CD8-positive, alpha-beta memory T cell (primary cell): Measurements from ENCODE around the gene B3GNT7. TPM values are rescaled to one million over a fixed set of nuclear protein-coding genes. Genes with fewer than 3 reads are reported as not detected.
"Not testable (repeated sequence)": the region's sequence is repeated elsewhere in the genome, so short reads cannot be mapped to it uniquely, and the experiment has no call there.

ENCODE experiments used
- CTCF ChIA-PET: fragments of 350-600 bp; sonication (Branson Sonifier 250); formaldehyde crosslinking; loops from one replicate; lab custom pipeline; 2021; ENCODE audit warnings: antibody characterized with exemption; lab: Charles Lee
- POLR2A ChIA-PET: fragments of 350-600 bp; sonication (Branson Sonifier 250); formaldehyde crosslinking; loops from one replicate; lab custom pipeline; 2021; ENCODE audit warnings: antibody characterized with exemption; lab: Charles Lee
- DNase-seq, 5 donors: peaks; one replicate each; pipeline versions ENCODE4 v3.0.0 to v3.0.0-alpha.2; 2020 to 2022; ENCODE audit warnings: mixed read lengths in 1 of 5
- H3K27ac ChIP-seq: one replicate; pipeline ENCODE4 v1.7.0; 2013; ENCODE audit warnings: low read depth, mild to moderate bottlenecking, low read length, moderate library complexity
- H3K27me3 ChIP-seq: 2 replicates; pipeline ENCODE4 v1.7.0; 2013; ENCODE audit warnings: low read length, mild to moderate bottlenecking; ENCODE audit not compliant: insufficient read depth, poor library complexity, severe bottlenecking
- H3K36me3 ChIP-seq: 2 replicates; pipeline ENCODE4 v1.7.0; 2013; ENCODE audit warnings: mild to moderate bottlenecking, low read length, moderate library complexity; ENCODE audit not compliant: insufficient read depth
- H3K4me1 ChIP-seq: 2 replicates; pipeline ENCODE4 v1.7.0; 2013; ENCODE audit warnings: mild to moderate bottlenecking, low read length, moderate library complexity; ENCODE audit not compliant: insufficient read depth
- H3K4me3 ChIP-seq: 2 replicates; pipeline ENCODE4 v1.7.0; 2013; ENCODE audit warnings: mild to moderate bottlenecking, low read length
- H3K9me3 ChIP-seq: 2 replicates; pipeline ENCODE4 v1.7.0; 2013; ENCODE audit warnings: mild to moderate bottlenecking, low read length
- H3K27ac Mint-ChIP-seq, 8 donors: one replicate each; pipeline ENCODE4 v1.8.0; 2020 to 2021; ENCODE audit warnings: mixed read lengths in 8 of 8, mild to moderate bottlenecking in 6 of 8, inconsistent platforms in 3 of 8, moderate library complexity in 3 of 8
- H3K27me3 Mint-ChIP-seq, 2 donors: one replicate each; pipeline ENCODE4 v1.8.0; 2020 to 2021; ENCODE audit warnings: mixed read lengths in 2 of 2, mild to moderate bottlenecking in 1 of 2, moderate library complexity in 1 of 2
- H3K36me3 Mint-ChIP-seq, 3 donors: one replicate each; pipeline ENCODE4 v1.8.0; 2020 to 2021; ENCODE audit warnings: mixed read lengths in 3 of 3, inconsistent platforms in 1 of 3, mild to moderate bottlenecking in 1 of 3
- H3K4me1 Mint-ChIP-seq, 3 donors: one replicate each; pipeline ENCODE4 v1.8.0; 2020 to 2021; ENCODE audit warnings: mixed read lengths in 3 of 3, inconsistent platforms in 1 of 3, mild to moderate bottlenecking in 1 of 3
- H3K4me3 Mint-ChIP-seq, 7 donors: one replicate each; pipeline ENCODE4 v1.8.0; 2020 to 2021; ENCODE audit warnings: mixed read lengths in 7 of 7, mild to moderate bottlenecking in 6 of 7, moderate library complexity in 4 of 7, inconsistent platforms in 2 of 7
- H3K9me3 Mint-ChIP-seq, 5 donors: one replicate each; pipeline ENCODE4 v1.8.0; 2020 to 2022; ENCODE audit warnings: mixed read lengths in 5 of 5, mild to moderate bottlenecking in 3 of 5, moderate library complexity in 2 of 5, inconsistent platforms in 1 of 5
- polyA plus RNA-seq: library from polyadenylated mRNA; unstranded; fragments of 300-500 nt; fragmentation: Illumina TruSeq; gene quantifications from one replicate; pipeline ENCODE4 v1.2.3, GENCODE V29; 2021
- total RNA-seq, 2 experiments: library from RNA; stranded (reverse); gene quantifications; one replicate each; pipeline ENCODE4 v1.2.3, GENCODE V29; 2021

Gene B3GNT7
- total RNA-seq, result under 1 TPM; 0.13 to 0.16 TPM
- 0.14 TPM for polyA plus RNA-seq

GRCh38 chr2:231395188-231396057, at the start of gene B3GNT7:
TSS of gene B3GNT7 (plus strand) at chr2:231395710. CDS start at chr2:231395804, 94 bp downstream.
- POLR2A ChIA-PET, result no interaction called here
- H3K27me3 Mint-ChIP-seq, result peaks cover 12 to 37% of the 10 kb centered on the region in 2 donors
- peaks cover 14% of the 10 kb centered on the region for H3K27me3 ChIP-seq
- H3K36me3 Mint-ChIP-seq, result no peaks in the 10 kb centered on the region
- no peaks in the 10 kb centered on the region for H3K9me3 Mint-ChIP-seq
- no peak for DNase-seq
- H3K27ac ChIP-seq, result no peak within 1 kb of the TSS
- H3K4me3 Mint-ChIP-seq, result peak within 1 kb of the TSS; percentile 70 to 88 (median 73)
- no peaks in the 10 kb centered on the region for H3K36me3 ChIP-seq
- H3K4me1 ChIP-seq, result peaks cover 16% of the 10 kb centered on the region
- peaks cover 16 to 34% (median 25%) of the 10 kb centered on the region in 3 donors for H3K4me1 Mint-ChIP-seq
- H3K27ac Mint-ChIP-seq, result peak within 1 kb of the TSS in 6 of 8 donors; percentile 39 to 99 (median 82)
- H3K9me3 ChIP-seq, result no peaks in the 10 kb centered on the region
- no peak within 1 kb of the TSS for H3K4me3 ChIP-seq
- CTCF ChIA-PET, result interaction anchor here (3.3 kb wide), 1 partner anchor 8 kb away, joined by 8 read pairs; no protein-coding TSS in a partner anchor

GRCh38 chr2:231347081-231347480, 48.4 kb upstream of the B3GNT7 start:
- Mint-ChIP-seq H3K27me3 (peaks cover 2 to 8% of the 10 kb centered on the region in 2 donors), H3K4me3 (no peak overlapping the region), H3K4me1 (no peaks in the 10 kb centered on the region), H3K36me3 (no peaks in the 10 kb centered on the region), H3K27ac (no peak overlapping the region), H3K9me3 (no peaks in the 10 kb centered on the region)
- CTCF ChIA-PET, result interaction anchor here (1.2 to 1.3 kb wide), 2 partner anchors 12 to 25 kb away, joined by 3 to 4 read pairs; no protein-coding TSS in a partner anchor
- no peaks in the 10 kb centered on the region for H3K27me3 ChIP-seq
- H3K4me3 ChIP-seq, result no peak overlapping the region
- H3K36me3 ChIP-seq, result no peaks in the 10 kb centered on the region
- H3K4me1 ChIP-seq, result no peaks in the 10 kb centered on the region
- H3K27ac ChIP-seq, result no peak overlapping the region
- POLR2A ChIA-PET, result interaction anchor here (0.6 kb wide), 1 partner anchor 25 kb away, joined by 4 read pairs; no protein-coding TSS in a partner anchor
- H3K9me3 ChIP-seq, result no peaks in the 10 kb centered on the region
- no peak for DNase-seq

- ChIA-PET POLR2A (no interaction called here), CTCF (interaction anchor here (1.2 to 1.3 kb wide), 2 partner anchors 12 to 25 kb away, joined by 3 to 4 read pairs; no protein-coding TSS in a partner anchor)
These were observed 47.9 kb upstream of the B3GNT7 start for GRCh38 chr2:231347638-231348037.

GRCh38 chr2:231348173-231348572, 47.3 kb upstream of the B3GNT7 start:
- Histone ChIP-seq H3K27me3 (no peaks in the 10 kb centered on the region), H3K27ac (no peak overlapping the region), H3K4me3 (no peak overlapping the region), H3K36me3 (no peaks in the 10 kb centered on the region), H3K4me1 (no peaks in the 10 kb centered on the region), H3K9me3 (no peaks in the 10 kb centered on the region)
- no peaks in the 10 kb centered on the region for H3K36me3 Mint-ChIP-seq
- H3K9me3 Mint-ChIP-seq, result no peaks in the 10 kb centered on the region
- H3K4me3 Mint-ChIP-seq, result no peak overlapping the region
- POLR2A ChIA-PET, result no interaction called here
- CTCF ChIA-PET, result interaction anchor here (1.2 kb wide), 1 partner anchor 13 kb away, joined by 4 read pairs; no protein-coding TSS in a partner anchor
- no peak for DNase-seq
- peak overlapping the region in 1 of 8 donors; percentile 54 for H3K27ac Mint-ChIP-seq
- no peaks in the 10 kb centered on the region for H3K4me1 Mint-ChIP-seq
- H3K27me3 Mint-ChIP-seq, result peaks cover 3 to 8% of the 10 kb centered on the region in 2 donors

More at GRCh38 chr2:231347638-231348037, 47.9 kb upstream of the B3GNT7 start:
- H3K27ac Mint-ChIP-seq, result no peak overlapping the region
- H3K4me1 Mint-ChIP-seq, result no peaks in the 10 kb centered on the region
- Histone ChIP-seq H3K4me3 (no peak overlapping the region), H3K9me3 (no peaks in the 10 kb centered on the region), H3K36me3 (no peaks in the 10 kb centered on the region), H3K27ac (no peak overlapping the region), H3K4me1 (no peaks in the 10 kb centered on the region), H3K27me3 (no peaks in the 10 kb centered on the region)
- no peak for DNase-seq
- no peaks in the 10 kb centered on the region for H3K36me3 Mint-ChIP-seq
- no peaks in the 10 kb centered on the region for H3K9me3 Mint-ChIP-seq
- no peak overlapping the region for H3K4me3 Mint-ChIP-seq
- peaks cover 3 to 8% of the 10 kb centered on the region in 2 donors for H3K27me3 Mint-ChIP-seq

GRCh38 chr2:231348704-231349373, 46.7 kb upstream of the B3GNT7 start:
- Mint-ChIP-seq H3K4me1 (no peaks in the 10 kb centered on the region), H3K9me3 (no peaks in the 10 kb centered on the region), H3K4me3 (no peak overlapping the region), H3K27ac (no peak overlapping the region), H3K27me3 (peaks cover 3 to 8% of the 10 kb centered on the region in 2 donors), H3K36me3 (no peaks in the 10 kb centered on the region)
- Histone ChIP-seq H3K27me3 (no peaks in the 10 kb centered on the region), H3K9me3 (no peaks in the 10 kb centered on the region), H3K4me3 (no peak overlapping the region), H3K4me1 (no peaks in the 10 kb centered on the region), H3K27ac (no peak overlapping the region), H3K36me3 (no peaks in the 10 kb centered on the region)
- ChIA-PET POLR2A (no interaction called here), CTCF (no interaction called here)
- DNase-seq, result no peak

- H3K27ac Mint-ChIP-seq, POLR2A ChIA-PET, H3K4me1 Mint-ChIP-seq, H3K9me3 ChIP-seq, H3K36me3 ChIP-seq, H3K27me3 Mint-ChIP-seq, H3K4me1 ChIP-seq, CTCF ChIA-PET, H3K4me3 Mint-ChIP-seq, H3K4me3 ChIP-seq, H3K27me3 ChIP-seq, DNase-seq, H3K36me3 Mint-ChIP-seq, H3K9me3 Mint-ChIP-seq, H3K27ac ChIP-seq: not testable (repeated sequence)
These were observed 46.2 kb upstream of the B3GNT7 start for GRCh38 chr2:231349374-231349735.

- Mint-ChIP-seq H3K4me3 (no peak overlapping the region), H3K36me3 (no peaks in the 10 kb centered on the region), H3K9me3 (no peaks in the 10 kb centered on the region), H3K27ac (no peak overlapping the region), H3K4me1 (no peaks in the 10 kb centered on the region), H3K27me3 (peaks cover 2 to 5% of the 10 kb centered on the region in 2 donors)
- Histone ChIP-seq H3K9me3 (no peaks in the 10 kb centered on the region), H3K36me3 (no peaks in the 10 kb centered on the region), H3K4me3 (no peak overlapping the region), H3K27me3 (no peaks in the 10 kb centered on the region), H3K4me1 (no peaks in the 10 kb centered on the region), H3K27ac (no peak overlapping the region)
- no peak for DNase-seq
- CTCF ChIA-PET, result no interaction called here
- POLR2A ChIA-PET, result no interaction called here
These were observed 43.9 kb upstream of the B3GNT7 start for GRCh38 chr2:231351648-231352047.

GRCh38 chr2:231353469-231353868, 42.0 kb upstream of the B3GNT7 start:
- ChIA-PET CTCF (interaction anchor here (0.7 kb wide), 1 partner anchor 99 kb away, joined by 3 read pairs; no protein-coding TSS in a partner anchor), POLR2A (no interaction called here)
- Histone ChIP-seq H3K4me3 (no peak overlapping the region), H3K9me3 (no peaks in the 10 kb centered on the region), H3K27me3 (no peaks in the 10 kb centered on the region), H3K36me3 (no peaks in the 10 kb centered on the region), H3K27ac (no peak overlapping the region), H3K4me1 (no peaks in the 10 kb centered on the region)
- no peaks in the 10 kb centered on the region for H3K4me1 Mint-ChIP-seq
- no peak overlapping the region for H3K27ac Mint-ChIP-seq
- no peak overlapping the region for H3K4me3 Mint-ChIP-seq
- peaks cover 2 to 5% of the 10 kb centered on the region in 2 donors for H3K27me3 Mint-ChIP-seq
- H3K9me3 Mint-ChIP-seq, result no peaks in the 10 kb centered on the region
- no peaks in the 10 kb centered on the region for H3K36me3 Mint-ChIP-seq
- no peak for DNase-seq
